PC-3 (cell line): ENCODE measurements around the gene FKBP2. TPM values are rescaled to one million over a fixed set of nuclear protein-coding genes. Genes with fewer than 3 reads are reported as not detected.

Source experiments
- ATAC-seq: fragments of 200-7000 bp; cut with Tn5 transposase; 2 replicates; pipeline ENCODE4 v1.9.1; 2020; ENCODE audit warnings: mild to moderate bottlenecking, moderate library complexity
- BruUV-seq: library from RNA; stranded (reverse); fragments of 400-500 nt; replicated peaks from 2 replicates; lab custom pipeline; 2021; lab: Mats Ljungman, UMichigan
- CTCF ChIA-PET: fragments of 300-600 bp; sonication (Branson Sonifier 250); formaldehyde crosslinking; loops from one replicate; lab custom pipeline; 2022; ENCODE audit warnings: antibody characterized with exemption; lab: Charles Lee
- POLR2A ChIA-PET: fragments of 300-600 bp; sonication (Branson Sonifier 250); formaldehyde crosslinking; loops from one replicate; lab custom pipeline; 2022; ENCODE audit warnings: antibody characterized with exemption; ENCODE audit not compliant: unreplicated experiment; lab: Charles Lee
- DNase-seq: peaks from one replicate; pipeline ENCODE4 v3.0.0-alpha.2; 2015
- H2AFZ ChIP-seq: fragments of 300-600 bp; sonication (generic); 2 replicates; pipeline ENCODE4 v1.6.0; 2016; ENCODE audit warnings: antibody characterized with exemption, low read length
- H3F3A ChIP-seq: fragments of 300-600 bp; sonication (generic); one replicate; pipeline ENCODE4 v1.6.0; 2017; ENCODE audit warnings: antibody characterized with exemption, low read length, control low read depth, mild to moderate bottlenecking; ENCODE audit not compliant: unreplicated experiment
- H3K27ac ChIP-seq: fragments of 300-600 bp; sonication (generic); 2 replicates; pipeline ENCODE4 v1.5.1; 2016; ENCODE audit warnings: mild to moderate bottlenecking, low read length
- H3K27me3 ChIP-seq: fragments of 300-600 bp; sonication (generic); 2 replicates; pipeline ENCODE4 v1.6.1; 2016; ENCODE audit warnings: low read length, mixed read lengths
- H3K36me3 ChIP-seq: fragments of 300-600 bp; sonication (generic); 2 replicates; pipeline ENCODE4 v1.6.1; 2016; ENCODE audit warnings: low read depth, mixed run types, low read length, mixed read lengths
- H3K4me1 ChIP-seq: fragments of 300-600 bp; sonication (generic); 2 replicates; pipeline ENCODE4 v1.5.1; 2016; ENCODE audit warnings: low read length; ENCODE audit not compliant: insufficient read depth
- H3K4me2 ChIP-seq: fragments of 300-600 bp; sonication (generic); 2 replicates; pipeline ENCODE4 v1.6.0; 2016; ENCODE audit warnings: low read length
- H3K4me3 ChIP-seq: fragments of 300-600 bp; sonication (generic); 2 replicates; pipeline ENCODE4 v1.5.1; 2016; ENCODE audit warnings: mild to moderate bottlenecking, low read length, mixed read lengths
- H3K79me2 ChIP-seq: fragments of 300-600 bp; sonication (generic); 2 replicates; pipeline ENCODE4 v1.6.1; 2017; ENCODE audit warnings: low read length, mixed read lengths
- H3K9ac ChIP-seq: fragments of 300-600 bp; sonication (generic); 2 replicates; pipeline ENCODE4 v1.6.0; 2016; ENCODE audit warnings: mild to moderate bottlenecking, low read length
- H3K9me2 ChIP-seq: fragments of 300-600 bp; sonication (generic); replicated peaks from 2 replicates; pipeline ENCODE4 v1.6.1; 2016; ENCODE audit warnings: mixed run types, low read length, mixed read lengths
- H3K9me3 ChIP-seq: fragments of 300-600 bp; sonication (generic); 2 replicates; pipeline ENCODE4 v1.6.1; 2016; ENCODE audit warnings: low read length, mixed read lengths
- H4K20me1 ChIP-seq: fragments of 300-600 bp; sonication (generic); 2 replicates; pipeline ENCODE4 v1.6.1; 2016; ENCODE audit warnings: low read length, mixed read lengths
- EZH2 ChIP-seq: fragments of 300-600 bp; sonication (generic); IDR thresholded peaks from one replicate; pipeline ENCODE4 v1.6.1; 2017; ENCODE audit warnings: antibody characterized with exemption, mild to moderate bottlenecking, low read length; ENCODE audit not compliant: unreplicated experiment
- EZH2phosphoT487 ChIP-seq: fragments of 300-600 bp; sonication (generic); IDR thresholded peaks from 2 replicates; pipeline ENCODE4 v1.6.1; 2018; ENCODE audit warnings: mild to moderate bottlenecking, antibody characterized with exemption, low read length, borderline replicate concordance
- intact Hi-C: fragments of 100-400 bp; cut with micrococcal nuclease; formaldehyde crosslinking; loops from 2 replicates; pipeline ENCODE4 v1.9.0; 2023
- total RNA-seq: library from RNA; depleted of rRNA; stranded (reverse); fragments of >200 nt; gene quantifications from 2 replicates; pipeline ENCODE4 v1.2.3, GENCODE V29; 2014
- TF ChIP-seq, protein P1 (sequence below): fragments of 300-600 bp; sonication (generic); conservative IDR thresholded peaks from 2 replicates; pipeline ENCODE4 v1.5.1; 2017; ENCODE audit warnings: antibody characterized with exemption, low read depth, mild to moderate bottlenecking, low read length

Gene FKBP2
- total RNA-seq, 1 experiment from 2014 or later: 215 TPM

DNA sequence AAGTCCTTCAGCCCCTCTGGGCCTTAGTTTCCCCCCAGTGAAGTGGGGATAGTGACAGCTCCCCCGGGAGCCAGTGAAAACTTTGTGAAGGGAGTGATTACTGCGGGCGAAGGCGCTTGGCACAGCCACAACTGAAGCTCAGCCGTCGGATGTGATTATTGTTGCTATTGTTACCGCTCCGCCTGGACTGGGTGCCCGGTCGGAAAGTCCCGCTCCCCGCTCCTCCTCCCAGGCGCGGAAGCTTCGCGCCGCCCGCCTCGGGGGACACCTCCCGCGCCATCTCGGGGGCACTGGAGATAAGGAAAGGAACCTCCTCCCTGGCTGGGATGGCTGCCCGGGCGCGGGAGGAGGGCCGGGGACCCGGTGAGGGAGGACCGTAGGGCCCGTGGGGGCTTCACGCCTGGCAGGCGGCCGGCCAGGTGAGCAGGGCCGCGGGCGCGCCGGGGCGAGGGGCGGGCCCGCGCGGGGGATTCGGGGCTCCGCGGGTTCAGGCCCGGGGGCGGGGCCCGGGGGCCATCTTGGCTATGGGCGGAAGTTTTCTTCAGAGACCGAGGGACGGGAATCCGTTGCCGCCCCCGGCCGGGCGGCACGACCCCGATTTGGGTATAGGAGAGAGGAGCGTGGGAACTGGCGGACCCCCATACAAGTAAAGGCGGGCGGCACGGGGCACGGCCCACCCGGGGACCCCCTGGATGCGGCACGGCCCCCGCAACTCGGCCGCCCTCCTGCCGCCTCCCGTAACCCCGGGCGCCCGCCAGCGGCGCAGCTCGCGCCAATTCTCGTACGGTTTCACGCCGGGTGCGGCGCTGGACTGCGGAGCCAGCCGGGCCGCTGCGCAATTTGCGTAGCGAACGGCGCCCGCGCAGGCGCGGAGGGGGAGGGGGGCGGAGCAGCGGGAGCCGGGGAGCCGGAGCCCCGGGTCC is 44.3 kb downstream of the FKBP2 start, which contains the start of gene GPR137:
Gene GPR137, plus strand, starts transcription at position 887 of the 923 bp plus-strand sequence. CDS start 677 bp downstream, outside the sequence.
- peak within 1 kb of the TSS; percentile 75 for H3K9ac ChIP-seq
- peak; percentile 47 for ATAC-seq
- H3K27me3 ChIP-seq: no peaks in the 10 kb centered on the region
- intact Hi-C loops: loop anchor here (2.0 kb wide), 2 partner anchors 14 to 16 kb away; partner anchors contain the start of gene CATSPERZ
- no peaks in the 10 kb centered on the region for H3K36me3 ChIP-seq
- DNase-seq: peak; percentile 79
- BruUV-seq: TSS peak; percentile 91
- no peaks in the 10 kb centered on the region for H3K9me3 ChIP-seq
- peak within 1 kb of the TSS; percentile 90 for H3K4me2 ChIP-seq
- H3K79me2 ChIP-seq: peaks cover 28% of the 10 kb centered on the region
- peak within 1 kb of the TSS; percentile 73 for H3K4me3 ChIP-seq
- H2AFZ ChIP-seq: peak within 1 kb of the TSS; percentile 88
- ChIA-PET CTCF (interaction anchor here (1.0 to 1.1 kb wide), 2 partner anchors 9 to 33 kb away, joined by 3 read pairs; no protein-coding TSS in a partner anchor), POLR2A (no interaction called here)
- H3F3A ChIP-seq: no peaks in the 10 kb centered on the region
- no peaks in the 10 kb centered on the region for H3K9me2 ChIP-seq
- H3K4me1 ChIP-seq: peaks cover 18% of the 10 kb centered on the region
- peak within 1 kb of the TSS; percentile 62 for H3K27ac ChIP-seq
- H4K20me1 ChIP-seq: no peaks in the 10 kb centered on the region
- TF ChIP-seq EZH2 (no peak), EZH2phosphoT487 (no peak)
- TF ChIP-seq, protein P1, sequence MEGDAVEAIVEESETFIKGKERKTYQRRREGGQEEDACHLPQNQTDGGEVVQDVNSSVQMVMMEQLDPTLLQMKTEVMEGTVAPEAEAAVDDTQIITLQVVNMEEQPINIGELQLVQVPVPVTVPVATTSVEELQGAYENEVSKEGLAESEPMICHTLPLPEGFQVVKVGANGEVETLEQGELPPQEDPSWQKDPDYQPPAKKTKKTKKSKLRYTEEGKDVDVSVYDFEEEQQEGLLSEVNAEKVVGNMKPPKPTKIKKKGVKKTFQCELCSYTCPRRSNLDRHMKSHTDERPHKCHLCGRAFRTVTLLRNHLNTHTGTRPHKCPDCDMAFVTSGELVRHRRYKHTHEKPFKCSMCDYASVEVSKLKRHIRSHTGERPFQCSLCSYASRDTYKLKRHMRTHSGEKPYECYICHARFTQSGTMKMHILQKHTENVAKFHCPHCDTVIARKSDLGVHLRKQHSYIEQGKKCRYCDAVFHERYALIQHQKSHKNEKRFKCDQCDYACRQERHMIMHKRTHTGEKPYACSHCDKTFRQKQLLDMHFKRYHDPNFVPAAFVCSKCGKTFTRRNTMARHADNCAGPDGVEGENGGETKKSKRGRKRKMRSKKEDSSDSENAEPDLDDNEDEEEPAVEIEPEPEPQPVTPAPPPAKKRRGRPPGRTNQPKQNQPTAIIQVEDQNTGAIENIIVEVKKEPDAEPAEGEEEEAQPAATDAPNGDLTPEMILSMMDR: no peak

DNA sequence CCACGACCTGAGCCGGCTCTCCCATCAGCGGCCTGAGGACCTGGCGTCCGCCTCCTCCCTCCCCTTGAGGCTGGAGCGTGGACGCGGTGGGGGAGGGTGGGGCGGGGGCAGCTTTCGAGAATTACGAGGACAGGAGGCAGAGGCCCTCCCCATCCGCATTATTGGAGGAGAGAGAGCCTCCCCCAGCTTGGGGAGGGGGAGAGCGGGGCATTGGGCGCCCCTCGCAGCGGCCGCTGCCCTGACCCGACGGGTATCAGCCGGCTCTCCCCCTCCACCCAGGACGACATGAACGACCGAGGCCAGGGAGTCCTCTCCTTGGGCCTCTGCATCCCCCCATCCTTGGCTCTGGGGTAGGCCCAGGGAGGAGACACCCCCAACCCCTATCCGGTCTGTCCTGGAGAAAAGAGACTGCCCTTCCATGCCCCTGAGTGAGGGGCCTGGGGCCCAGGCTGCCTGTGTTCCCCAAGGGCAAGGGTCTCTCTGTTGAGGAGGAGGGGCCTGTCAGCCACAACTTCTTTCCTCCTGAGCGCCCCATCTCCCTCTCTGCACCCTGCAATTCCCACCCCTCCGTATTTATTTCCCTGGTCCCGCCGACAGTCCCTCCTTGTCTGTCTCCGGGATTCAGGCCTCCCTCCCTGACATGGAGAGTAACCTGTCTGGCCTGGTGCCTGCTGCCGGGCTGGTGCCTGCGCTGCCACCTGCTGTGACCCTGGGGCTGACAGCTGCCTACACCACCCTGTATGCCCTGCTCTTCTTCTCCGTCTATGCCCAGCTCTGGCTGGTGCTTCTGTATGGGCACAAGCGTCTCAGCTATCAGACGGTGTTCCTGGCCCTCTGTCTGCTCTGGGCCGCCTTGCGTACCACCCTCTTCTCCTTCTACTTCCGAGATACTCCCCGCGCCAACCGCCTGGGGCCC is 45.2 kb downstream of the FKBP2 start:
- TSS peak; percentile 15 for BruUV-seq
- H3K27me3 ChIP-seq: peaks cover 5% of the 10 kb centered on the region; the same call in 1 of the 2 replicates
- H3K9me2 ChIP-seq: no peaks in the 10 kb centered on the region
- no peak overlapping the region for H3K27ac ChIP-seq
- POLR2A ChIA-PET: interaction anchor here (0.5 kb wide), 1 partner anchor 112 kb away, joined by 4 read pairs; no protein-coding TSS in a partner anchor
- ATAC-seq (peak; percentile 22), DNase-seq (peak; percentile 55)
- TF ChIP-seq, protein P1: peak; percentile 66
- no peak for TF ChIP-seq EZH2phosphoT487
- H3K79me2 ChIP-seq: peaks cover 28% of the 10 kb centered on the region
- no peaks in the 10 kb centered on the region for H3K36me3 ChIP-seq
- CTCF ChIA-PET: interaction anchor here (1.0 kb wide), 1 partner anchor 34 kb away, joined by 3 read pairs; no protein-coding TSS in a partner anchor
- peaks cover 18% of the 10 kb centered on the region for H3K4me1 ChIP-seq
- peak overlapping the region; percentile 73 for H3K4me3 ChIP-seq
- H4K20me1 ChIP-seq: no peaks in the 10 kb centered on the region
- intact Hi-C loops: loop anchor here (2.0 kb wide), 2 partner anchors 15 kb away; partner anchors contain the start of gene CATSPERZ
- no peaks in the 10 kb centered on the region for H3F3A ChIP-seq
- H2AFZ ChIP-seq: peak overlapping the region; percentile 88
- no peaks in the 10 kb centered on the region for H3K9me3 ChIP-seq
- peak overlapping the region; percentile 90 for H3K4me2 ChIP-seq
- H3K9ac ChIP-seq: peak overlapping the region; percentile 75
